RWPE1 (cell line): Measurements from ENCODE around the gene MECP2.

Experiments
- CTCF ChIA-PET: fragments of 350-600 bp; sonication (Branson Sonifier 250); formaldehyde crosslinking; extraction: SDS; loops from one replicate; lab custom pipeline; 2021; lab: Yijun Ruan, JAX
- POLR2A ChIA-PET: fragments of 400-600 bp; formaldehyde crosslinking; extraction: SDS; loops from one replicate; lab custom pipeline; 2020; ENCODE audit warnings: antibody characterized with exemption; ENCODE audit not compliant: low non-redundant PET; lab: Yijun Ruan, JAX
- DNase-seq: peaks from one replicate; pipeline ENCODE4 v3.0.0; 2012; ENCODE audit warnings: low spot score
- H3K27ac ChIP-seq: fragments of 450-650 bp; 2 replicates; pipeline ENCODE4 v1.5.1; 2017
- CTCF ChIP-seq: fragments of 450-650 bp; conservative IDR thresholded peaks from 2 replicates; pipeline ENCODE4 v1.5.1; 2017; ENCODE audit warnings: low read depth, mild to moderate bottlenecking

The MECP2 gene

GRCh38 chrX:154138857-154139256 lies 41.3 kb upstream of the MECP2 start:
- POLR2A ChIA-PET = no interaction called here

GRCh38 chrX:154136627-154137161 lies 39.2 kb upstream of the MECP2 start:
- DNase-seq = peak; percentile 49
- POLR2A ChIA-PET = no interaction called here
- CTCF ChIA-PET = interaction anchor here (0.6 to 1.4 kb wide), 3 partner anchors 10 to 172 kb away, joined by 3 to 4 read pairs (median 3); no protein-coding TSS in a partner anchor
- H3K27ac ChIP-seq = no peak overlapping the region
- TF ChIP-seq CTCF = peak; percentile 81

More at GRCh38 chrX:154138857-154139256, 41.3 kb upstream of the MECP2 start:
- TF ChIP-seq CTCF = no peak
- H3K27ac ChIP-seq = no peak overlapping the region
- no peak for DNase-seq
- CTCF ChIA-PET = no interaction called here

GRCh38 chrX:154135458-154136229 lies 38.1 kb upstream of the MECP2 start:
- ChIA-PET CTCF (interaction anchor here (1.4 kb wide), 1 partner anchor 173 kb away, joined by 4 read pairs; no protein-coding TSS in a partner anchor), POLR2A (no interaction called here)
- TF ChIP-seq CTCF = no peak
- DNase-seq = no peak
- H3K27ac ChIP-seq = no peak overlapping the region

GRCh38 chrX:154132366-154132765 lies 34.8 kb upstream of the MECP2 start:
- no peak overlapping the region for H3K27ac ChIP-seq
- ChIA-PET CTCF (no interaction called here), POLR2A (no interaction called here)
- DNase-seq = no peak
- TF ChIP-seq CTCF = no peak

GRCh38 chrX:154131955-154132354 lies 34.4 kb upstream of the MECP2 start:
- ChIA-PET CTCF (no interaction called here), POLR2A (no interaction called here)
- no peak for DNase-seq
- no peak overlapping the region for H3K27ac ChIP-seq
- TF ChIP-seq CTCF = no peak

- no peak for TF ChIP-seq CTCF
- DNase-seq = no peak
- CTCF ChIA-PET = no interaction called here
- POLR2A ChIA-PET = no interaction called here
- H3K27ac ChIP-seq = no peak overlapping the region
Observed at GRCh38 chrX:154126101-154126500, 28.6 kb upstream of the MECP2 start.
